Panc1 (cell line): Measurements from ENCODE around the gene RALGAPB. TPM values are rescaled to one million over a fixed set of nuclear protein-coding genes. Genes with fewer than 3 reads are reported as not detected.

Source experiments
- ATAC-seq: fragments of 200-7000 bp; cut with Tn5 transposase; 2 replicates; pipeline ENCODE4 v1.9.1; 2020; ENCODE audit warnings: mild to moderate bottlenecking, moderate library complexity
- BruUV-seq: library from RNA; stranded (reverse); fragments of 400-500 nt; replicated peaks from 2 replicates; lab custom pipeline; 2021; lab: Mats Ljungman, UMichigan
- CTCF ChIA-PET: fragments of 300-600 bp; sonication (Branson Sonifier 250); formaldehyde crosslinking; loops from one replicate; lab custom pipeline; 2022; ENCODE audit warnings: antibody characterized with exemption; lab: Charles Lee
- POLR2A ChIA-PET: fragments of 300-600 bp; sonication (Branson Sonifier 250); formaldehyde crosslinking; loops from one replicate; lab custom pipeline; 2022; ENCODE audit warnings: antibody characterized with exemption; lab: Charles Lee
- DNase-seq: peaks from one replicate; pipeline ENCODE4 v3.0.0-alpha.2; 2010; ENCODE audit warnings: low read depth, low spot score
- H3K27ac ChIP-seq: 2 replicates; pipeline ENCODE4 v1.5.1; 2011; ENCODE audit warnings: mild to moderate bottlenecking, low read length, inconsistent platforms
- H3K27me3 ChIP-seq: fragments of 200-500 bp; sonication (Bioruptor generic); 2 replicates; pipeline ENCODE4 v1.6.0; 2014; ENCODE audit warnings: low read length, inconsistent platforms; ENCODE audit not compliant: control insufficient read depth, insufficient read depth
- H3K36me3 ChIP-seq: fragments of 200-500 bp; sonication (Bioruptor generic); 2 replicates; pipeline ENCODE4 v1.5.1; 2014; ENCODE audit warnings: inconsistent platforms, mild to moderate bottlenecking, low read length, moderate library complexity; ENCODE audit not compliant: control insufficient read depth, insufficient read depth
- H3K4me1 ChIP-seq: 2 replicates; pipeline ENCODE4 v1.5.1; 2011; ENCODE audit warnings: inconsistent platforms, mild to moderate bottlenecking, low read length, moderate library complexity; ENCODE audit not compliant: control insufficient read depth, insufficient read depth
- H3K4me3 ChIP-seq, 2 experiments: 2 replicates each; pipeline ENCODE4 v1.5.1; 2011 to 2012; ENCODE audit warnings: low read depth in 2 of 2, low read length in 2 of 2, mild to moderate bottlenecking in 2 of 2, inconsistent platforms in 1 of 2, moderate library complexity in 1 of 2
- H3K9me3 ChIP-seq: fragments of 200-500 bp; sonication (Bioruptor generic); 2 replicates; pipeline ENCODE4 v1.5.1; 2014; ENCODE audit warnings: low read depth, mild to moderate bottlenecking, inconsistent platforms, low read length, moderate library complexity; ENCODE audit not compliant: control insufficient read depth, insufficient read depth
- CTCF ChIP-seq: fragments of 450-650 bp; IDR thresholded peaks from 2 replicates; pipeline ENCODE4 v1.5.1; 2017; ENCODE audit warnings: mild to moderate bottlenecking
- POLR2AphosphoS5 ChIP-seq: IDR thresholded peaks from 2 replicates; pipeline ENCODE4 v1.6.1; 2012; ENCODE audit warnings: mild to moderate bottlenecking, low read depth, low read length, moderate library complexity
- REST ChIP-seq, 2 experiments: IDR thresholded peaks; 2 replicates each; pipeline ENCODE4 v1.6.1; 2011 to 2012; ENCODE audit warnings: low read depth in 2 of 2, control low read depth in 1 of 2, low read length in 1 of 2, mild to moderate bottlenecking in 1 of 2, moderate library complexity in 1 of 2; ENCODE audit not compliant: insufficient read depth in 1 of 2
- SIN3A ChIP-seq: IDR thresholded peaks from 2 replicates; pipeline ENCODE4 v1.6.1; 2012; ENCODE audit warnings: low read depth, mild to moderate bottlenecking, low read length, moderate library complexity, borderline replicate concordance; ENCODE audit not compliant: insufficient read depth
- TCF7L2 ChIP-seq: IDR thresholded peaks from 2 replicates; pipeline ENCODE4 v1.6.1; 2011; ENCODE audit warnings: mild to moderate bottlenecking, low read depth, low read length, inconsistent platforms
- in situ Hi-C: cut with HindIII; loops from 2 replicates; pipeline ENCODE4 v1.10.0; 2016; ENCODE audit warnings: low sequenced_read_pairs, low pct_unique_long_range_greater_than_20kb
- intact Hi-C: fragments of 100-400 bp; cut with micrococcal nuclease; formaldehyde crosslinking; loops from one replicate; pipeline ENCODE4 v1.10.0; 2022; ENCODE audit not compliant: unreplicated experiment
- total RNA-seq: library from RNA; stranded (reverse); gene quantifications from one replicate; pipeline ENCODE4 v1.2.1, GENCODE V29; 2021; ENCODE audit not compliant: unreplicated experiment

RALGAPB gene
- total RNA-seq, 1 experiment from 2014 or later, result 33.1 TPM

GRCh38 chr20:38447251-38447661, 25.4 kb upstream of the RALGAPB start:
- Histone ChIP-seq H3K27me3 (no peaks in the 10 kb centered on the region), H3K9me3 (no peaks in the 10 kb centered on the region), H3K4me1 (peaks cover 13% of the 10 kb centered on the region), H3K4me3 (peak overlapping the region; percentile 86 to 88), H3K36me3 (peaks cover 2% of the 10 kb centered on the region; the same call in 1 of the 2 replicates), H3K27ac (peak overlapping the region; percentile 93)
- in situ Hi-C loops, result no loop called here
- BruUV-seq, result TSS peak; percentile 83
- TF ChIP-seq CTCF, result no peak
- no peak for TF ChIP-seq REST (IDR thresholded peaks at IDR 0.05; ENCODE audit: insufficient read depth in 1 of 2, low read depth in 2 of 2, low read length in 1 of 2)
- TF ChIP-seq TCF7L2, result no peak
- TF ChIP-seq SIN3A, result no peak
- no peak for TF ChIP-seq POLR2AphosphoS5
- ATAC-seq (no peak), DNase-seq (no peak)
- ChIA-PET POLR2A (interaction anchor here (1.1 kb wide), 1 partner anchor 12 kb away, joined by 4 read pairs; the partner anchor contains the start of gene SNHG17), CTCF (interaction anchor here (0.6 to 1.1 kb wide), 2 partner anchors 12 to 17 kb away, joined by 4 to 5 read pairs; partner anchors contain the start of gene SNHG17)
- intact Hi-C loops, result no loop called here

GRCh38 chr20:38447931-38448675, 24.5 kb upstream of the RALGAPB start:
- POLR2A ChIA-PET, result interaction anchor here (1.1 kb wide), 1 partner anchor 13 kb away, joined by 4 read pairs; the partner anchor contains the start of gene SNHG17
- Histone ChIP-seq H3K36me3 (peaks cover 2% of the 10 kb centered on the region; the same call in 1 of the 2 replicates), H3K4me1 (peaks cover 13% of the 10 kb centered on the region), H3K9me3 (no peaks in the 10 kb centered on the region), H3K27ac (no peak overlapping the region; the same call in 1 of the 2 replicates), H3K27me3 (no peaks in the 10 kb centered on the region), H3K4me3 (no peak overlapping the region; a peak in 1 of 4 replicates)
- no peak for ATAC-seq
- TF ChIP-seq TCF7L2 (no peak), CTCF (no peak), REST (IDR thresholded peaks at IDR 0.05; ENCODE audit: insufficient read depth in 1 of 2, low read depth in 2 of 2, low read length in 1 of 2) (no peak), POLR2AphosphoS5 (no peak), SIN3A (no peak)
- CTCF ChIA-PET, result interaction anchor here (0.6 kb wide), 1 partner anchor 17 kb away, joined by 5 read pairs; no protein-coding TSS in a partner anchor
- DNase-seq, result no peak
- no TSS peak for BruUV-seq
- intact Hi-C loops, result no loop called here
- in situ Hi-C loops, result no loop called here
